ENCODE data around the gene MAP1B.

The MAP1B gene

GRCh38 chr5:72096602-72097188, 10.6 kb upstream of the MAP1B start:
- no peak for DNase-seq

GRCh38 chr5:72101828-72102227, 5.4 kb upstream of the MAP1B start:
- DNase-seq = no peak

DNA sequence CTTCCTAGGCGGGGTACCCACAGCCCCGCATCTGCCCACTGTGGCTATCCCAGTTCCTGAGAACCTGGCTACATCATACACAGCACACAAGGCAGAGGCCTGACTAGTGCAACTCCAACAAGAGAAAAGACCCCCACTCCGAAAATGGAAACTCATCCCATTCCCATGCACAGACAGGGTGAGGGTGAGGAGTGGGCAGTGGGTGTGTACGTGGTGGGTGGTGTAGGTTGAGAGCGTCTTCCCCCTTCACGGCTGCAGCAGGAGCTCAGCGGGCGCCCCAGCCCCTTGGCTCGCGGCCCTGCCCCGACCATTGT, 501 bp upstream of the MAP1B start:
- no peak for DNase-seq

- peak in 1 of 14 donors; percentile 65 for DNase-seq
These were observed 576 bp downstream of the MAP1B start for GRCh38 chr5:72107901-72108201.

GRCh38 chr5:72108202-72109061, 1.2 kb downstream of the MAP1B start:
- peak; percentile 17 to 76 (median 62) for DNase-seq

- DNase-seq = no peak
These were observed 1.8 kb downstream of the MAP1B start for GRCh38 chr5:72109062-72109411.

GRCh38 chr5:72109625-72110024, 2.4 kb downstream of the MAP1B start:
- DNase-seq = peak in 9 of 14 donors; percentile 8 to 43 (median 33)

DNA sequence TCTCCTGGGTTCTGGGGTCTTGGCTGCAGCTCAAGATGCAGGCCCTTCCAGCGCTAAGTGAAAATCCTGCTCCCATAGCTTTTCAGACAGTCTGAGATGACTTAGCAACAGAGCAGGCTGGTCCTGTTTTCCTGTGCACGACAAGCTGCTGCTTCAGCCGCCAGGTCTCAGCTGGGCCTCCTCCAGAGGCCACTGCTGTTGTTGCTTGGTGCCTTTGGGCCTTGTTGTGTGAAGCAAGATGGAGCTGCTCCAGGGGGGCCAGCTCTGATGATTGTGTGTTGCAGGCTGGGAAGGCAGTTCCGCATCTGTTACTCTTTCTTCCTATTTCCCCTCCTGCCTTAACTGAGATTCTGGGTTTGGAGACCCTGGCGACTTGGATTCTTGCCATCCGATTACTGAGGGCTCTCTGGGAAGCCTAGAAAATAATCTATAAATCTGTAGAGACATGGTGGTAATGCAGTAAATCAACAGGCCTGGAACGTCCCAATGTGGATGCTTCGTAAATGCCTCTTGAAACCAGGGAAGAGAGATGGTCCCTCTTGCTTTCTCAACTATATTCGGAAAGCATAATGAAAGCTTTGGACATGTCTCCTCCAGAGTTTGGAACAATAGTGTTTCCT, 3.2 kb downstream of the MAP1B start:
- DNase-seq = peak in 10 of 14 donors; percentile 27 to 62 (median 49)

GRCh38 chr5:72112389-72112788, 5.1 kb downstream of the MAP1B start:
- DNase-seq = no peak

- DNase-seq = no peak
These were observed 7.4 kb downstream of the MAP1B start for GRCh38 chr5:72114629-72115028.

DNA sequence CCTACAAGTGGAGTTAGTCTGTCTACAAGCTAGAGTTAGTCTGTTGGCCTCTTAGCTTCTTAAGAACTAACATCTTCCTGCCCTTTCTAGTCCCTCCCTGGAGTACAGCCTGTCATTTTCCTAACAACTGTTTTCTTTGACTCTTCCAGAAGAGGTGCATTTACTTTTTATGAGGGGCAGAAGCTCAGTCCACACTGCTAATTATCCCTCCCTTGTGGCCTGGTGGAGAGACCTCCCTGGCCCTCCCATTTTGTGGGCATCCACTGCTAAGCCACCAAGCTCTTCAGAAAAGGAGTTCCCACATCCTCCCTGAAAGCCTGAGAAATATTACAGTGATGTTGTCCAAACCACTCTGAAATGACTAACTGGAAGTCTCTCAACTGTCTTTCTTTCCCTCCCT, 8.0 kb downstream of the MAP1B start:
- no peak for DNase-seq

DNA sequence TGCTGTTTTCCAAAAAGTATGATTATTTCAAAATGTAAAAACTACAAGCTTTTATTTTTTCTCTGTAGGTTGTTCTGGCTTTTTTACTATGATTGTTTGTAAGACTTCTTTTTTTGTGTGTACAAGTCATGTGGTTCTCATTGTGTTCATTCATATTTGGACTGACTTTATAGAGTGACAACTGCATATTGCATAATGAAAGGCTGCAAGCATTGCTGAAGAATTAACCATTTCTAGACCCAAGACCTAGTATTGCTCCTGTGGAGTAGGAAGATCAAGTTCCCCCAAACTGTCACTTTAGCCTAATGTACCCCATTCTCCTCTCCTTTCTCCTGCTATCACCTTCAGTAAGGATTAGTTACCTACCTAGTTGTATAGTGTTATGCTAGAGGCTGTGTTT, 10.0 kb downstream of the MAP1B start:
- DNase-seq = no peak

DNA sequence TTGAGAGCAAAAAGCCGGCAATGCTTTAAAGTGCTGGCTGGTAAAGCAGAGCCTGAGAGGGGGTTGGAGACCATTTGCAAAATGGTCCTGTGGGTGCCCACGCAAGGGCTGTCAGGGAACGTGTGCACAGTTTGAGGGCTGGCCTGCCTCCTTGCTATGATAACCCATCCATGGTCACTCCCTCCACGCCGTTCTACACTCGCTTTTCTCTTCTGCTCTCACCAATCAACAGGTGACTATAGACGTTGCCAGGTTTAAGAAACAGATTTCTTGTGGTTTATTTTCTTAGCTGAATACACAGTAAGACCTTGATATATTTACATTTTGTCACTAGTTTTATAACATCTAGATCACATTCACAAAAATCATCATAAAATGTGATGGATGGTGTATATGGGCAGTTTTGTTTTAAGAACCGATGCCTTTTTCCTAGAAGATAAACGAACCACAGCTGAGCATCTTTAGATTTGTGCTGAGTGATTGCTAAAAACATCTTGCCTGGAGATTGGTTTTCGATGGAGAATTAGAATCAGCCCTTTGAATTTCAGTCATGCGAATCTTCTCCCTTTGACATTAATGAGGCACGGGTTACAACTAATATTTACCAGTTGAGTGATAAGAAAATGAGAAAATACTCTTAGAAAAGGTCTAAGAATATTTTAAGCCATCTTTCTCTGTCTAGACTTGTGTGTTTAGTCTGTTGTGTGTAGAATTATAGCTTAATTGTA, 13.9 kb downstream of the MAP1B start:
- DNase-seq = no peak

DNA sequence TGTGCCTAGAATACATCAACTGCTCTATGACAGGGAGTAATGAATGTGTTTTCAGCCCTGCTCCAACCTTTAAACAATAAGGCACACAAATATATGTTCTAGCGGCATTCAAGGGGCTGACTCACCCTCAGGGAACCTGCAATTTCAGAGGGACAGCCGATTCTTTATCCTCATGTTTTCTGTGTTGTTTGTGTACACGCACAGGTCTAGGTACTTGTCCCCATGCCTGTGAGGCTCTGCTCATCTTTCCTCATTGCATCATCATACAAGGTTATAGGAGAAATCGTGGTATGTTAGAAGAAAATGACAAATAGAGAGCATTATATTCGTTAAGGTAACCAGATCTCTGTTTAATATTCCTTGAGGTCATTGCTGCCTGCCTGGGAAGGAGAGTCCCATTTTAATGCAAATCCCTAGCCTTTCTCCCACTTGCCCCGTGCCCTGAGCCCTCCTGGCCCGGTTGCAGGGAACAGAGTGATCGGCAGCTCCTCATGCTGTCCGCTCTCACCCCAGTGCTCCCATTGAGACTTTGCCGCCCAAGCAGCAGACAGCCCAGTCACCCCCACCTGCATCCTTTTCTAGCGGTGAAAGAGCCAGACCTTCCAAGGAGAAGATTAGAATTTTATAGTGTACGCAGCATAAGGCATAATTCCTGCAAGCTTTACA, 14.6 kb downstream of the MAP1B start:
- DNase-seq = peak in 1 of 14 donors; percentile 75

DNA sequence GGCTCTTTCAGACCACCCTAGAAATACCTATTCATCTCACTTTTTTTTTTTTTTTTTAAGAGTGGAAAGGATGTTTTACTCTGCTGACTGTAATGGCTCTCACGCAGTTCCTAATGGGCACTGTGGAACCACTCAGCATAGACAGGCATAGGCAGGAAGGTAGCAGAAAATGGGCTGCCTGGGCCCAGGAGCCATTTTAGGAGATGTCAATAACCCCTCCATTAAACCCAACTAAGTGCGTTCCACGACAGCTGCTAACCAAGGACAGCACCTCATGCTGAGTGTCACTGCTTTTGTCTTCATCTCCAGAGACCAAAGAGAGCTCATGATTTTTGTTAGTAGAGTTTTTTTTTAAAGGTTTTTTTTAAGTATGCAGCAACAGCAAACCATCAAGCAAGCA, 15.3 kb downstream of the MAP1B start:
- DNase-seq = no peak

DNA sequence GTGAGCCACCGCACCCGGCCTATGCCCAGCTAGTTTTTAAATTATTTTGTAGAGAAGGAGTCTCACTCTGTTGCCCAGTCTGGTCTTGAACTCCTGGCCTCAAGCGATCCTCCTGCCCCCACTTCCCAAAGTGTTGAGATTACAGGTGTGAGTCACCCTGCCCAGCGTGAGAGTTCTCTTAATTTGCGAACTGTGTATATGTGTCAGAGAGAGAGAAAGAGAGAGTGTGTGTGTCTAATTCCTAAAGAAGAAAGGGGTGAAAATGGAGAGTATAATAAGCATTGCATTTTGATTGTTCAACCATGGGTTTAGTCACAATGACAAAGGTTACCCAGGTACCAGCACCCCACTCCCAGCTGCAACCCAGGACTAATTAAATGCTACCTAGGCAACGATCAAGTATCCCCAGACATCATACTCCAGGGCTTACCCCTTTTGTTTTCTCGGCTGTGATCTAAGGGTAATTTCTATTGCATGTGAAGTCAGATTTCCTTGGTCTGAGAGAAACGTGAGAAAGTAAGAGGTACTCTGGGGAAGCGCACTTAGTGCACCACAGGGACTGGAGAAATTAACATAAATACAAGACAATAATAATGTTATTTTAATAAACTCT, 16.6 kb downstream of the MAP1B start:
- no peak for DNase-seq

- DNase-seq = no peak
These were observed 18.1 kb downstream of the MAP1B start for GRCh38 chr5:72125271-72125940.

GRCh38 chr5:72125941-72126620, 18.8 kb downstream of the MAP1B start:
- DNase-seq = no peak

- no peak for DNase-seq
These were observed 19.5 kb downstream of the MAP1B start for GRCh38 chr5:72126796-72127195.

DNA sequence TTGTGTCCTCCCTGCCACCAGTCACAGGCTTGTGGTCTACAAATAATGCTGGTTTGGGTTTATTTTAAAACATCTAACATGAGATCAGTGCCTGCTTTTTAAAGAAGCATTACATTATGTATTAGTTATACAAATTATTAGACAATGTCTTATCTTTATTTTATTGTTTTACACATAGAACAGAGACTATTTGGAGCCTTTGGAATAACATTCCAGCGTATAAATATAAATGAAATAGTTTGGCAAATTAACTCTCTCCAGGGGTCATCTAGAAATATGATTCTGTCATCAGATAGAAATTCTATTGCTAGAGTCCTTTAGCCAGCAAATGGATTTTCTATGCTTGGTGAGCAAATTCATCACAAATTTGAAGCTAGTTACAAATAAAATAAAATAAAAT, 22.4 kb downstream of the MAP1B start:
- no peak for DNase-seq

GRCh38 chr5:72130351-72130761, 23.1 kb downstream of the MAP1B start:
- DNase-seq = no peak
